DOHH2 (cell line): ENCODE results near the gene ISCA2.

Source experiments
- H3F3A ChIP-seq: fragments of 200-600 bp; sonication (generic), shearing (Covaris generic); 2 replicates; pipeline ENCODE4 v1.6.0; 2016; ENCODE audit warnings: antibody characterized with exemption, mild to moderate bottlenecking; ENCODE audit not compliant: control insufficient read depth, insufficient read depth
- H3K27ac ChIP-seq: fragments of 200-600 bp; sonication (generic); 2 replicates; pipeline ENCODE4 v1.5.1; 2014; ENCODE audit warnings: low read depth, mild to moderate bottlenecking, low read length, moderate library complexity
- H3K27me3 ChIP-seq: fragments of 200-600 bp; sonication (generic); 2 replicates; pipeline ENCODE4 v1.6.1; 2014; ENCODE audit warnings: mild to moderate bottlenecking, low read length, mixed read lengths; ENCODE audit not compliant: control insufficient read depth
- H3K36me3 ChIP-seq: fragments of 200-600 bp; sonication (generic); 2 replicates; pipeline ENCODE4 v1.6.1; 2014; ENCODE audit warnings: mild to moderate bottlenecking, low read length, moderate library complexity, mixed read lengths; ENCODE audit not compliant: control insufficient read depth
- H3K4me1 ChIP-seq: fragments of 200-600 bp; sonication (generic); 2 replicates; pipeline ENCODE4 v1.6.1; 2014; ENCODE audit warnings: mild to moderate bottlenecking, low read length, mixed read lengths; ENCODE audit not compliant: control insufficient read depth
- H3K4me2 ChIP-seq: fragments of 200-600 bp; sonication (generic); 2 replicates; pipeline ENCODE4 v1.6.0; 2014; ENCODE audit warnings: mild to moderate bottlenecking, low read length, moderate library complexity
- H3K4me3 ChIP-seq: fragments of 200-600 bp; sonication (generic); 2 replicates; pipeline ENCODE4 v1.5.1; 2014; ENCODE audit warnings: mild to moderate bottlenecking, low read length, mixed read lengths
- H3K79me2 ChIP-seq: fragments of 200-600 bp; sonication (generic); 2 replicates; pipeline ENCODE4 v1.6.1; 2014; ENCODE audit warnings: mild to moderate bottlenecking, low read length, mixed read lengths; ENCODE audit not compliant: control insufficient read depth
- H3K9me2 ChIP-seq: fragments of 200-600 bp; sonication (generic); replicated peaks from 2 replicates; pipeline ENCODE4 v1.6.1; 2014; ENCODE audit warnings: mild to moderate bottlenecking, low read length, mixed read lengths; ENCODE audit not compliant: control insufficient read depth
- H3K9me3 ChIP-seq: fragments of 200-600 bp; sonication (generic); 2 replicates; pipeline ENCODE4 v1.6.1; 2014; ENCODE audit warnings: antibody characterized with exemption, low read length, mixed read lengths; ENCODE audit not compliant: control insufficient read depth, insufficient read depth
- H4K20me1 ChIP-seq: fragments of 200-600 bp; sonication (generic); 2 replicates; pipeline ENCODE4 v1.6.0; 2014; ENCODE audit warnings: low read depth, mild to moderate bottlenecking, antibody characterized with exemption, low read length, moderate library complexity; ENCODE audit not compliant: control insufficient read depth, insufficient read depth
- CTCF ChIP-seq: fragments of 200-600 bp; sonication (generic); IDR thresholded peaks from one replicate; pipeline ENCODE4 v1.5.1; 2014; ENCODE audit warnings: antibody characterized with exemption, mild to moderate bottlenecking, low read depth, low read length; ENCODE audit not compliant: poor library complexity, severe bottlenecking
- EZH2phosphoT487 ChIP-seq: fragments of 200-600 bp; sonication (generic); IDR thresholded peaks from 2 replicates; pipeline ENCODE4 v1.6.1; 2017; ENCODE audit warnings: borderline replicate concordance, mild to moderate bottlenecking, antibody characterized with exemption, low read length, moderate library complexity, mixed read lengths

ISCA2 gene

GRCh38 chr14:74465335-74465734 is 28.2 kb upstream of the ISCA2 start:
- no peaks in the 10 kb centered on the region for H3F3A ChIP-seq
- no peak overlapping the region for H3K4me2 ChIP-seq
- H3K36me3 ChIP-seq, result no peaks in the 10 kb centered on the region
- no peaks in the 10 kb centered on the region; the same call in 1 of the 2 replicates for H3K27me3 ChIP-seq
- H3K79me2 ChIP-seq, result no peaks in the 10 kb centered on the region
- no peak overlapping the region for H3K27ac ChIP-seq
- no peaks in the 10 kb centered on the region for H4K20me1 ChIP-seq
- H3K9me3 ChIP-seq, result no peaks in the 10 kb centered on the region
- no peaks in the 10 kb centered on the region for H3K9me2 ChIP-seq
- no peaks in the 10 kb centered on the region for H3K4me1 ChIP-seq
- H3K4me3 ChIP-seq, result no peak overlapping the region
- no peak for TF ChIP-seq EZH2phosphoT487
- TF ChIP-seq CTCF, result no peak

GRCh38 chr14:74468513-74468912 is 25.1 kb upstream of the ISCA2 start:
- Histone ChIP-seq H4K20me1 (no peaks in the 10 kb centered on the region), H3K4me2 (no peak overlapping the region), H3K27ac (no peak overlapping the region), H3K27me3 (peaks cover 4% of the 10 kb centered on the region; the same call in 1 of the 2 replicates), H3F3A (no peaks in the 10 kb centered on the region), H3K4me1 (no peaks in the 10 kb centered on the region), H3K79me2 (no peaks in the 10 kb centered on the region), H3K4me3 (no peak overlapping the region), H3K36me3 (no peaks in the 10 kb centered on the region), H3K9me3 (no peaks in the 10 kb centered on the region), H3K9me2 (no peaks in the 10 kb centered on the region)
- TF ChIP-seq EZH2phosphoT487, result no peak
- TF ChIP-seq CTCF, result no peak

GRCh38 chr14:74469548-74470518 is 23.7 kb upstream of the ISCA2 start:
- H3K4me3 ChIP-seq, result no peak overlapping the region
- H3K9me2 ChIP-seq, result no peaks in the 10 kb centered on the region
- no peaks in the 10 kb centered on the region for H3K79me2 ChIP-seq
- H3K9me3 ChIP-seq, result no peaks in the 10 kb centered on the region
- peaks cover 4% of the 10 kb centered on the region; the same call in 1 of the 2 replicates for H3K27me3 ChIP-seq
- no peaks in the 10 kb centered on the region for H3K36me3 ChIP-seq
- no peaks in the 10 kb centered on the region for H4K20me1 ChIP-seq
- H3K4me1 ChIP-seq, result no peaks in the 10 kb centered on the region
- TF ChIP-seq EZH2phosphoT487 (no peak), CTCF (no peak)
- no peak overlapping the region for H3K4me2 ChIP-seq
- H3K27ac ChIP-seq, result no peak overlapping the region
- H3F3A ChIP-seq, result no peaks in the 10 kb centered on the region
